ENCODE results near the gene S100A7A.

The S100A7A gene

GRCh38 chr1:153394391-153394790 lies 21.9 kb upstream of the S100A7A start:
- TF ChIP-seq CTCF (IDR thresholded peaks at IDR 0.05; ENCODE audit: low read depth, low read length): no peak
- no peak overlapping the region for H3K4me3 ChIP-seq (replicated peaks in 1 of 2; ENCODE audit: low read depth in 2 of 2, low read length in 2 of 2)
- no peak for DNase-seq (ENCODE audit: low read depth in 2 of 2)

- peak in 1 of 2 donors; percentile 2 for DNase-seq (ENCODE audit: low read depth in 2 of 2)
- H3K4me3 ChIP-seq (replicated peaks in 1 of 2; ENCODE audit: low read depth in 2 of 2, low read length in 2 of 2): no peak overlapping the region
- TF ChIP-seq CTCF (IDR thresholded peaks at IDR 0.05; ENCODE audit: low read depth, low read length): no peak
Observed at GRCh38 chr1:153395136-153395685, 21.1 kb upstream of the S100A7A start.

- DNase-seq (ENCODE audit: low read depth in 2 of 2): no peak
- no peak overlapping the region for H3K4me3 ChIP-seq (replicated peaks in 1 of 2; ENCODE audit: low read depth in 2 of 2, low read length in 2 of 2)
- TF ChIP-seq CTCF (IDR thresholded peaks at IDR 0.05; ENCODE audit: low read depth, low read length): no peak
Observed at GRCh38 chr1:153395776-153396175, 20.5 kb upstream of the S100A7A start.

GRCh38 chr1:153396461-153396860 lies 19.9 kb upstream of the S100A7A start:
- DNase-seq (ENCODE audit: low read depth in 2 of 2): no peak
- no peak for TF ChIP-seq CTCF (IDR thresholded peaks at IDR 0.05; ENCODE audit: low read depth, low read length)
- H3K4me3 ChIP-seq (replicated peaks in 1 of 2; ENCODE audit: low read depth in 2 of 2, low read length in 2 of 2): no peak overlapping the region

- H3K4me3 ChIP-seq (replicated peaks in 1 of 2; ENCODE audit: low read depth in 2 of 2, low read length in 2 of 2): no peak overlapping the region
- TF ChIP-seq CTCF (IDR thresholded peaks at IDR 0.05; ENCODE audit: low read depth, low read length): no peak
- DNase-seq (ENCODE audit: low read depth in 2 of 2): no peak
Observed at GRCh38 chr1:153397051-153397923, 19.0 kb upstream of the S100A7A start.

GRCh38 chr1:153397924-153398651 lies 18.2 kb upstream of the S100A7A start:
- no peak for DNase-seq (ENCODE audit: low read depth in 2 of 2)
- TF ChIP-seq CTCF (IDR thresholded peaks at IDR 0.05; ENCODE audit: low read depth, low read length): no peak
- H3K4me3 ChIP-seq (replicated peaks in 1 of 2; ENCODE audit: low read depth in 2 of 2, low read length in 2 of 2): no peak overlapping the region
